Activated CD4-positive, alpha-beta T cell treated with anti-CD3 and anti-CD28 coated beads, Interleukin-2, amount 50 U/mL, for 16 hours (primary cell): Measurements from ENCODE around the gene TBX1.
A peak's percentile ranks its signal among the peaks of the same experiment; 100 is the strongest.

Experiments
- DNase-seq: peaks from one replicate; pipeline ENCODE4 v3.0.0-alpha.2; 2020

Gene TBX1

DNA sequence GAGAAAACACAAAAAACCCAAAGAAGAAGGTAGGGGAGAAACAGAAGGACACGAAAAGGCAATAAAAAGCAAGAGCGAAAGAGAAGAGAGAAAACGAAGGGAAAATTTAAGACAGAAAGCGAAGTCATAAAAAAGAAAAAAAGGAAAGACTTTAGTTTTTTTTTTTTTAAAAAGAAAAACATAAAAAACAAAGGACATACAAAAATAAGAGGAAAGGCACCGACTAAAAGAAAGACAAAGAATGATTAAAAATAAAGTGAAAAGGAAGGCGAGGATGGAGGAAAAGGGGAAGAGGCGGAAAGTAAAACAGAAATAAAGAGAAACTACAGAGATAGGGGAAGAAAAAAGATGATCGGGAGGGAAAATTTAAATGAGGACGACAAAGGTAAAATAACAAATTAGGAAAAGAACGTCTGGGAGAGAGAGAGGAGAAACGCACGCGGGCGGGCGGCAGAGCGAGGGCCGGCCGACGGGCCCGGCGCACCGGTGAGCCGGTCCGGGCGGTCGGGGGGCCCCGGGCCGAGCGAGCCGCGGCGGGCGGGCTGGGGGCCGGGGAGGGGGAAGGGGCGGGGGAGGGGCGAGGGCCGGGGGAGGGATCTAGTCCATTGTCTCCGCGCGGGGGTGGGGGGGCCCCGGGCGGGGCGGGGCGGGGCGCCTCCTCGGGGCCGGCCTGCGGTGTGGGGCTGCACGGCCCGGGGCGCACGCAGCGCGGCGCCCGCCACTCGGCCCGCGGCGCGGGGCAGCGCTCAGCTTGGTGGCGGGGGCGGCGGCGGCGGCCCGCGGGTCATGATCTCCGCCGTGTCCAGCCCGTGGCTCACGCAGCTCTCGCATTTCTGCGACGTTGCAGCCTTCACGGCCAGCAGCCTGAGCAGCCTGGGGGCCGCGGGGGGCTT lies at the start of gene TBX1:
Gene TBX1 (plus strand): TSS at position 721 of the 893 bp plus-strand sequence. CDS start 66 bp downstream, at position 787.
- DNase-seq: no peak

DNA sequence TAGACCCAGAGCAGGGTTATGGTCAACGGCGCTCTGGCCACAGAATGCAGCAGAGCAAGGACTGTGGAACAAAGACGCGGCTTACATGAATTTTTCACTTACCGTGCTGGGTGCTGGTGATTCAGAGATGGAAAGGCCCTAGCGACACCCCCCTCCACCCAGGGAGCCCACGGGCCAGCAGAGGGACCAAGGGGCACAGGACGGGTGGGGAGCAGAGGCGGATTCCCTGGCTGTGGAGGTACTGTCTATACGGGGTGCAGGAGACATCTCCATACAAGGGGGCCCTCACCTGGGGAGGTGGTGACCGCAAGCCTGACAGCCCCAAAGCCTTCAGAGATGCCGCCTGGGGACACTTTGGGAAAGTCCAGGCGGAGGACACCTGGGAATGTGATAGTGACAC lies 47.3 kb upstream of the TBX1 start:
- DNase-seq: no peak

GRCh38 chr22:19713650-19714311 lies 46.8 kb upstream of the TBX1 start:
- no peak for DNase-seq

DNA sequence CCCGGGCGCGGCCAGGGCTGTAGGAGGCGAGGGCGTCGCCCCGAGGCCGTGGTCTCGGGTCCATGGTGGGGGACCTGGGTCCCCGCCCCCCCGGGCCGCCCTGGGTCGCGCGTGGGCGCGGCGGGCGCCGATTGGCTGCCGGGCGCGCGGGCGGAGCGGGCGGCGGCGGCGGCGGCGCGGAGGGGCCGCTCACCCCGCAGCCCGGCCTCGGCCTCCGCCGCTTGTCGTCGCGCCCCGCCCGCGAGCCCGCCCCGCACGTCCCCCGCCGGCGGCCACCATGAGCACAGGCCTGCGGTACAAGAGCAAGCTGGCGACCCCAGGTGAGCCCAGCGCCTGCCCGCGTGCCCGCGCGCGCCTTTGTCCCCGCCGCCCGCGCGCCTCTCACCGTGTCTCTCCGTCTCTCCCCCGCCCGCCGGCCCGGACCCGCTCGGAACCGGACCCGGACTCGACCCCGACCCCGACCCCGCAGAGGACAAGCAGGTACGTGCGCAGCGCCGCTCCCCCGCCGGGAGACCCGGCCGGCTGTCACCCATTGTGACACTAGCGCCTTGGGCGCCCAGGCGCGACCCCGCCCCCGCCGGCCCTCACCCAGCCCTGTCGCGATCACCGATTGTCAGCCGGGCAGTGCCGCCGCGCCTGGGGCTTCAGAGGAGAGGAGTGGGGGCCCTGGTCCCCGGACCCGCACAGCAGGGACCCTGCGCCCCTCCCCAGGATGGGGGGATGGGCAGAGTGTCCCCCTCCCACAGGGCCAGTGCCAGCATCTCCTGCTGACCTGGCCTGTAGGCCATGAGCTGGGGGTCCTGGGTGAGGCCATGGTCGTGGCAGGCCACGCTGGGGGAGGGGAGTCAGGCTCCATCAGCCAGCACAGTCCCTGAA lies 46.0 kb upstream of the TBX1 start, which contains the start of gene SEPTIN5:
Gene SEPTIN5 (plus strand): TSS at position 192 of the 876 bp plus-strand sequence. CDS start 86 bp downstream, at position 278.
- DNase-seq: no peak

DNA sequence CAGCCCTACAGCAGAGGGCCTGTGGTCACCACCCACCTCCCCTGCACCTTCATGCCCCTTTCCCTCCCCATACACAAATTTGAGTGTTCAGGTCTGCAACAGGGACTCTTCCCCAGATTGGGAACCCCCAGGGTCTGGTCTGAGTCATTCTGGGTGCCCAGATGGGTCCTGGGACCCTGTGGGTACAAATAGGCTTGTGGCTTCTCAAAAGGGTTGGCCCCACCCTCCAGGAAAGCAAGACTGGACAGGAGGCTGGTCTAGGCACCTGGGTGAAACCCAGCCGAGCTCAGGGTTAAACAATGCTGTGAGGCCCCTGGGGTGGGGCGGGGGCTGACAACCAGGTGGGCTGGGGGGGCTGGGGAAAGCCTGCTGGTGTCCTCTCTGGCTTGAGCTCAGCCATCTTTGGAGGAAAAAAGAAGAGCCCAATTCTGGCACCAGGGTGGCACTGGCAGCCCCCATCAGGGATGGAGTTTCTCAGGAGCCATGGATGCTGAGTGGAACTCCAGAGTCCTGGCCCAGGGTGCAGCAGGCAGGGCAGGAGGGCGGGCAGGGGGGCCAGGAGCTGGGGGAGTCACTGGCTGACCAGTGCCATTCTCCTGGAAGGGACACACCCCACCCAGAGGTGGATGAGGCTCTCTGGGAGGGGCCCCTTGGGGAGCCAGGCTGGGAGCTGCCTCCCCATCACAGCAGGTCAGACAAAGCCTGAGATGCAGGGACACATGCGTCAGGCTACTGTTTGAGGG lies 45.2 kb upstream of the TBX1 start:
- no peak for DNase-seq

GRCh38 chr22:19716041-19716828 lies 44.3 kb upstream of the TBX1 start:
- DNase-seq: no peak

DNA sequence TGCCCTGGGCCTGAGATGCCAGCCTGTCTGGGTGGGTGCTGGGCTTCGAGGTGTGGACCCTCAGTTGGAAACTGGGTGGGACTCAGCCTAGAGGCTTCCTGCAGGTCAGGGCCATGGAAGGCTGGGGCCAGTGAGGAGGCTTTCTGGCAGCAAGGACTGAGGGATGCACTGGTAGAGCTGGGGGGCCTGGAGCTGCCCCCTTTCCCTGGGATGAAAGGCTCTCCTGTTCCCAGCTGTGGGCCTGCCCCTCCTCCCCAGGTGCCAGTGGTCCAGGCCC lies 43.8 kb upstream of the TBX1 start:
- no peak for DNase-seq

- DNase-seq: no peak
Measured at GRCh38 chr22:19717181-19717580, 43.4 kb upstream of the TBX1 start.

- DNase-seq: peak; percentile 75
Measured at GRCh38 chr22:19717691-19718455, 42.7 kb upstream of the TBX1 start.

DNA sequence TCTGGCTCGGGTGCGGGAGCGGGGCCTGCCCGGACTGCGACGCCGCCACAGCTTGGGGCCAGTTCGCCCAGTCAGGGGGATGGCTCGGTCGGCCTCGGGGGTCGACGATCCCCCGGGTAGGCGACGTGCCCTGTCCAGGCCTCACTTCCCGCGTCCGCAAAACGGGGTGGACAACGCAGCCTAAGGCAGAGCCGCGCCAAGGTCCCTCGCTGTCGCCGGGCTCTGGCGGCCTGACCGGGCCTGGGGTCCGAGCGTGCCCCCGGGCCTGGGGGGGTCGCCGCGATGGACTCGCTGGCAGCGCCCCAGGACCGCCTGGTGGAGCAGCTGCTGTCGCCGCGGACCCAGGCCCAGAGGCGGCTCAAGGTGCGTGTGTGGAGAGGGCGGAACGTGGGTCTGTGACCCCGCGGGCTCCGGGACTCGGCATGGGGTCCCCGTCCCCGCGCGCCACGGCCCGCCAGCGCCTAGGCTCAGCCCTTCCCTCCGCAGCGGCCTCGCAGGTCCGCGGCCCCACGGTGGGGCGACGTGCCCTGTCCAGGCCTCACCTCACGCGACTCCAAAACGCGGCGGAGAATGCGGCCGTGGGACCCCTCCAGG lies 42.0 kb upstream of the TBX1 start:
- no peak for DNase-seq

DNA sequence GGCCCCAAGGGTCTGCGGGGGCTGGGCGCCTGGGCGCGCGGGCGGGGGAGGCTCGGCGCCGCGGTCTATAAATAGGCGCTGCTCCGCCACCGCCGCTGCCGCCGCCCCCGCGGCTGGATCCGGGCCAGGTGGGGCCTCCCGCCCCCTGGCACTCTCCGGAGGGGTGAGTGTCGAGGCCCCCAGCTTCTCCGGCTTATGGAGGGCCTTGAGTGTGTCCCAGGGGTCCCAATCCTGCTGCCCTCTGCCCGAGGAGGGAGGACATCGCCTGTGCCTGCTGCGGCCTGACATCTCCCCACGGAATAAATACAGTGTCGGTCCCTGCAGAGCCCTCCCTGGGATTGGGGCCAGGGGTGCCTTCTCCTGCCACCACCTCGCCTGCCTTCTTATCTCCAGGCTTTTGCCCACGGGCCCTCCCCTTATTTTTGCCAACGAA lies 41.5 kb upstream of the TBX1 start:
- no peak for DNase-seq

DNA sequence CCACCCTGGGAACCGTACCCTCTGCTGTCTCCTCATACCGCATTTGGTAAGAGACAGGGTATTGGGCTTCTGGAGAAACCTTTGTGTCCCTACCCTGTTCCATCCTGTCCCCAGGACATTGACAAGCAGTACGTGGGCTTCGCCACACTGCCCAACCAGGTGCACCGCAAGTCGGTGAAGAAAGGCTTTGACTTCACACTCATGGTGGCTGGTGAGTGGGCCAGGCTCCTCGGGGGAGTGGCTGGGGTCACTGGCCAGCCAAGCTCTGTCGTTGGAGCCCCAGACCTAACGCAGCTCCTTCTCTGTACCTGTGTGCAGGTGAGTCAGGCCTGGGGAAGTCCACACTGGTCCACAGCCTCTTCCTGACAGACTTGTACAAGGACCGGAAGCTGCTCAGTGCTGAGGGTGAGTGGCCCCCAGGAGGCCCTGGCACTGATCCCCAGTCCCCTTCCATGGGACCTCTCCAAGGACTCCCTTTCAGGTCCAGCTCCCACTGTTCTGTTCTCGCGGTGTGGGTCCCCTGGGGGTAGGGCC lies 41.0 kb upstream of the TBX1 start:
- no peak for DNase-seq

DNA sequence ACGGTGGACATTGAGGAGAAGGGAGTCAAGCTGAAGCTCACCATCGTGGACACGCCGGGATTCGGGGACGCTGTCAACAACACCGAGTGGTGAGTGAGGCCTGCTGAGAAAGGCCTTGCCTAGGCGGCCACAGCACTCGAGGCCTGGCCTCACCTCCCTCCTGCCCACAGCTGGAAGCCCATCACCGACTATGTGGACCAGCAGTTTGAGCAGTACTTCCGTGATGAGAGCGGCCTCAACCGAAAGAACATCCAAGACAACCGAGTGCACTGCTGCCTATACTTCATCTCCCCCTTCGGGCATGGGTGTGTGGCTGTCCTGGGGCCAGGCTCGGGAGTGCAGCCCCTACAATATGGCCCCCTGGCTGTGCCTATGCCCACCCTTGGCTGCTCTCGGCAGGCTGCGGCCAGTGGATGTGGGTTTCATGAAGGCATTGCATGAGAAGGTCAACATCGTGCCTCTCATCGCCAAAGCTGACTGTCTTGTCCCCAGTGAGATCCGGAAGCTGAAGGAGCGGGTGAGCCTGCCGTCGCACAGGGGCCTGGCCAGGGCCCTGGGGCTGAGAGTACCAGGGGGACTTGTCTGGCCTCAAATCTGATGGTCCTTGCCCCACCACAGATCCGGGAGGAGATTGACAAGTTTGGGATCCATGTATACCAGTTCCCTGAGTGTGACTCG lies 40.3 kb upstream of the TBX1 start:
- DNase-seq: no peak

DNA sequence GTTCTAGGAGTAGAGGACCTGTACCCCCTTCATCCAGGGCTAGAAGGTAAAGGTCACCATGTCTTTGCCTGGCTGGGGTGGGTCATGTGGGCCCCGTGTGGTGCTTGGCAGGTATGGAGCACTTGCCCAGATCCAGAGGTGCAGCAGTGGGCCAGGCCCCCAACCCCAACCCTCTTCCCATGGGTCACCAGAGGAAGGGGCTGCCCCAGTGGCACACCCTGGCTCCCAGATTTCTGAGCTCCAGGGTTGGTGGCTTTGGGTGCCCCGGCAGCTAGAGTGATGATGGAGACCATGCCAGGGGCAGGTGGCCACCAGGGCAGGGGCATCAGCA lies 39.6 kb upstream of the TBX1 start:
- no peak for DNase-seq

GRCh38 chr22:19721330-19722177 lies 39.0 kb upstream of the TBX1 start:
- DNase-seq: no peak

GRCh38 chr22:19722178-19722981 lies 38.2 kb upstream of the TBX1 start:
- no peak for DNase-seq

GRCh38 chr22:19722982-19723231 lies 37.7 kb upstream of the TBX1 start:
- DNase-seq: no peak
